GM12892 (cell line): Measurements from ENCODE around the gene HDGF.

Experiments used
- POLR2A ChIP-seq: IDR thresholded peaks from 2 replicates; pipeline ENCODE4 v1.6.1; 2011; ENCODE audit warnings: low read depth, low read length, control low read depth
- POLR2AphosphoS5 ChIP-seq: IDR thresholded peaks from 2 replicates; pipeline ENCODE4 v1.6.1; 2011; ENCODE audit warnings: low read depth, low read length, control low read depth

GRCh38 chr1:156709031-156709430, 42.4 kb downstream of the HDGF start:
- TF ChIP-seq POLR2AphosphoS5 = no peak
- TF ChIP-seq POLR2A = no peak
